Heart right ventricle (tissue), 16 donors: ENCODE data around the gene RNF130. TPM values are rescaled to one million over a fixed set of nuclear protein-coding genes. Genes with fewer than 3 reads are reported as not detected.

Experiments used
- ATAC-seq, 8 donors: fragments of 200-7000 bp; cut with Tn5 transposase; one replicate each; pipeline ENCODE4 v1.9.1; 2020; ENCODE audit warnings: mild to moderate bottlenecking in 8 of 8, moderate library complexity in 8 of 8, moderate number of reproducible peaks in 1 of 8
- DNase-seq, 2 donors: peaks; one replicate each; pipeline ENCODE4 v3.0.0-alpha.2; 2020
- H3K27ac ChIP-seq, 10 donors: fragments of 200-600 bp; sonication (generic) in 2 of 10; one replicate each; pipeline versions ENCODE4 v1.5.0 to v1.8.0; 2020 to 2022; ENCODE audit warnings: mild to moderate bottlenecking in 3 of 10
- H3K27me3 ChIP-seq, 7 donors: fragments of 200-600 bp; one replicate each; pipeline ENCODE4 v1.8.0; 2021 to 2022; ENCODE audit warnings: mild to moderate bottlenecking in 2 of 7
- H3K36me3 ChIP-seq, 9 donors: fragments of 200-600 bp; sonication (generic) in 1 of 9; one replicate each; pipeline versions ENCODE4 v1.5.0 to v1.8.0; 2020 to 2022; ENCODE audit warnings: mild to moderate bottlenecking in 2 of 9
- H3K4me1 ChIP-seq, 9 donors: fragments of 200-600 bp; sonication (generic) in 1 of 9; one replicate each; pipeline versions ENCODE4 v1.5.0 to v1.8.0; 2020 to 2022; ENCODE audit warnings: mild to moderate bottlenecking in 4 of 9
- H3K4me3 ChIP-seq, 10 donors: fragments of 200-600 bp; sonication (generic) in 2 of 10; one replicate each; pipeline versions ENCODE4 v1.5.0 to v1.8.0; 2020 to 2022; ENCODE audit warnings: mild to moderate bottlenecking in 7 of 10, moderate library complexity in 2 of 10
- H3K9me3 ChIP-seq, 11 donors: fragments of 200-600 bp in 10 of 11; sonication (generic) in 2 of 11; one replicate each; pipeline versions ENCODE4 v1.5.0 to v1.8.0; 2013 to 2022; ENCODE audit warnings: mild to moderate bottlenecking in 2 of 11, control low read depth in 1 of 11, moderate library complexity in 1 of 11
- CTCF ChIP-seq, 9 donors: fragments of 200-600 bp; sonication (generic) in 2 of 9; IDR thresholded peaks; one replicate each; pipeline versions ENCODE4 v1.5.0 to v1.8.0; 2021 to 2022; ENCODE audit warnings: antibody characterized with exemption in 9 of 9, mild to moderate bottlenecking in 5 of 9, moderate library complexity in 1 of 9
- WGBS, 2 donors: extraction: QIAGEN DNeasy Blood & Tissue Kit; methylation state at CpG; one replicate each; pipeline ENCODE4 v1.1.7; 2013; ENCODE audit warnings: inconsistent platforms in 1 of 2; 5-methylcytosine and 5-hydroxymethylcytosine counted together
- intact Hi-C, 10 donors: fragments of 100-400 bp; cut with DNase I; formaldehyde crosslinking; loops; one replicate each; pipeline versions ENCODE4 v1.11.1 to v1.14.2; 2022
- polyA plus RNA-seq, 2 donors: library from polyadenylated mRNA; stranded (reverse); fragments of 200-250 nt; gene quantifications; one replicate each; pipeline ENCODE4 v1.2.3, GENCODE V29; 2013
- total RNA-seq, 10 donors: library from RNA; stranded (reverse); fragmentation: NEBNext Ultra II Directional in 3 of 10; extraction: Animal tissue kit (Norgen Biotek cat#: 25700) in 3 of 10; gene quantifications; one replicate each; pipeline versions ENCODE4 v1.2.1 to v1.2.4, GENCODE V29; 2021 to 2023
- donor health status: Arrhythmogenic right ventricular cardiomyopathy.
- donor health status: ischemic (EF 13 %, LVEDD 7.1; RV severe dilation, severe dysfunction).
- donor health status: healthy with polysubstance abuse.
- donor health status: DM: no; HTN: yes; CAD: no.
- donor health status: DM: no; HTN: no; CAD: no.
- donor health status: ischemic (EF 25% LVEDD 6.9; RV normal size, moderate dysfunction).
- donor health status: ischemic (EF 25% LVEDD 5.7; RV mildly dilated, moderate dysfunction).
- donor health status: healthy.
- donor health status: DM: yes; HTN: yes; CAD: no.
- donor health status: Ischemic cardiomyopathy.
- donor health status: ischemic (EF 35%, LVEDD 5.7; RV mildly dilated, moderate dysfunction).
- donor health status: nonischemic (EF 11% LVEDD 7.7; RV severe dilation, severe dysfunction).
- donor health status: DM: yes; HTN: yes; CAD: no.
- donor health status: PGD.
- donor health status: ischemic (EF 29% LVEDD 5.4; RV normal size, mild dysfunction).
- donor health status: nonischemic (EF 23%, LVEDD 6.1; RV moderate dilation, normal function).

Gene RNF130
- total and polyA plus RNA-seq, 12 donors, result 21.9 to 55.8 (median 33.2) TPM

DNA sequence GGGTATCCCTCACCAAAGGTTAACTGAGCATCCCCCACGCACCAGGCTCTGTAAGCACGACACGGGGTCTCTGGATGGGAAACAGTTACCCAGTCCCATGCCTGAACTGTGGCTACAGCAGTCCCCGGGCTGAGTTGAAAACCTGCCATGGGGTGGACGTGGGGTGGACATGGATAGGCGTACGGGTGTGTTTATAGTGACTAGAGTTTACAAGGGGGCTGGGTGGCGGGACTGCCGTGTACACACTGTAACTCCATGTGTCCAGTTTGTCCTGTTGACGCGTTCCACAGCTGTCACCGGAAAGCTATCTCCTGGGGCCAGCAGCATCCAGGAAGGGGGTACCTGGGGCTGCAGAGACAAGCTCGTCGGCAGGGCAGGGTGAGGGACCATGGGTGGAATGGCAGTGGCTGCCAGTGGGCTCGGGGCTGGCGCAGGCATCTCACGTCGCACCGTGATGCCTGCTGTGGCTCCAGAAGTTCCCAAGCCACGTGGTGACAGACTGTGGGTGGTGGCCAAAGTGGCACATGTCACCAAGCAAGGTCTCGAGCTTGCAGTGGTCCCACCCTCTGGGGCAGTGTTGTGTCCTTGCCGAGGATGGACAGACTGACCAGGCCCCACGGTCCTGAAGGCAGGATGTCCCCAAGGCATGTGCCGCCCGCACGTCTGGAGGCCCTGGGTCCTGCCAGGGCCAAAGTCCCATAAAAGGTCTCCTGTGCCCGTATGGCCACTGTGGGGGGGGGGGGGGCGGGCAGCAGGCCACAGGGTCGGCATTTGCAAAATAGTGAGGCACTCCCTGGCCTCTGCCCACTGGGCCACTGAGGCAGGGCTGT, 29.3 kb upstream of the RNF130 start:
- Histone ChIP-seq H3K27ac (no peak overlapping the region), H3K4me3 (no peak overlapping the region), H3K36me3 (no peaks in the 10 kb centered on the region), H3K9me3 (peaks cover 0 to 6% (median 0%) of the 10 kb centered on the region in 11 donors), H3K27me3 (peaks cover 0 to 8% (median 5%) of the 10 kb centered on the region in 7 donors), H3K4me1 (no peaks in the 10 kb centered on the region)
- ATAC-seq, result peak in 1 of 8 donors; percentile 21
- TF ChIP-seq CTCF (IDR thresholded peaks at IDR 0.05), result no peak
- DNase-seq, result no peak
- WGBS, 2 donors, result 79% methylated on average over 29 of the region's 29 CpGs
- intact Hi-C loops, result no loop called here

GRCh38 chr5:180099733-180100611, 28.4 kb upstream of the RNF130 start:
- Histone ChIP-seq H3K4me1 (no peaks in the 10 kb centered on the region), H3K27me3 (peaks cover 0 to 8% (median 5%) of the 10 kb centered on the region in 7 donors), H3K27ac (no peak overlapping the region), H3K9me3 (peaks cover 0 to 3% (median 0%) of the 10 kb centered on the region in 11 donors), H3K4me3 (no peak overlapping the region), H3K36me3 (no peaks in the 10 kb centered on the region)
- TF ChIP-seq CTCF (IDR thresholded peaks at IDR 0.05), result no peak
- no peak for DNase-seq
- 83 to 93% methylated on average over 18 of the region's 18 CpGs for WGBS, 2 donors
- no peak for ATAC-seq
- intact Hi-C loops, result no loop called here

DNA sequence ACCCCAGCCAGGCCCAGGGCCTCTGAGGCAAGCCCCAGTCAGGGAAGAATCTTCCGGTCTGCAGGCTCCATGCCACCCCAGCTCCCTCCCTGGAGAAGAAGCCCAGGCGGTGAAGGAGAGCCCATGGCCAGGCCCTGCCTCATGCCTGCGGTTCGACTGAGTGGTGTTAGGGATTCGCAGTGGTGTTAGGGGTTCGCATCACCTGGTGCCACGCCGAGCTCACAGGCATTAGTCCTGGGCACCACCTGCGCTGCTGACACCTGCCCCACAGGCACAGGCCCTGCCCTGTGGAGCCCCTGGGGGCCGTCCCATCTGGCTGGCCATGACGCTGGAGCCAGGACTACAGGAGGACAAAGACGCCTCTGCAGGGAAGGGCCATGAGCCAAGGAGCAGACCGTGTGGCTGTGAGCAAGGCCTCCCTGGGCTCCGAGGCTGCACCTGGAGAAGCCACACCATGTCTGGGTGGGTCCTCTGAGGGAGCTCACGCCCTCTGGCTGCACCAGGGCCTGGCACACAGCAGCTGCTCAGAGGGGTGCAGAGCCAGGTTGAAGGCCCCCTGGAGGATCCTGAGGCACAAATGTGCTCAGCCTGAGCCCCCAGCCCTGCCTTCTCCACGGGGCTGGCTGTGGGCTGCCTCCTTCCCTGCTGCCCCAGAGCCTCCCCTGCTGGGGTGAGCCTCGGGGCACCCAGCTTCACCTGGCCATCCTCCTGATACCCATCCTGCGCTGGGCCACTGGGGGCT, 27.6 kb upstream of the RNF130 start:
- H3K27me3 ChIP-seq, result peaks cover 0 to 8% (median 5%) of the 10 kb centered on the region in 7 donors
- intact Hi-C loops, result no loop called here
- H3K4me3 ChIP-seq, result no peak overlapping the region
- H3K9me3 ChIP-seq, result peaks cover 0 to 3% (median 0%) of the 10 kb centered on the region in 11 donors
- no peak for TF ChIP-seq CTCF (IDR thresholded peaks at IDR 0.05)
- DNase-seq (no peak), ATAC-seq (no peak)
- no peaks in the 10 kb centered on the region for H3K4me1 ChIP-seq
- no peaks in the 10 kb centered on the region for H3K36me3 ChIP-seq
- H3K27ac ChIP-seq, result no peak overlapping the region
- 86 to 87% methylated on average over 18 of the region's 18 CpGs for WGBS, 2 donors

DNA sequence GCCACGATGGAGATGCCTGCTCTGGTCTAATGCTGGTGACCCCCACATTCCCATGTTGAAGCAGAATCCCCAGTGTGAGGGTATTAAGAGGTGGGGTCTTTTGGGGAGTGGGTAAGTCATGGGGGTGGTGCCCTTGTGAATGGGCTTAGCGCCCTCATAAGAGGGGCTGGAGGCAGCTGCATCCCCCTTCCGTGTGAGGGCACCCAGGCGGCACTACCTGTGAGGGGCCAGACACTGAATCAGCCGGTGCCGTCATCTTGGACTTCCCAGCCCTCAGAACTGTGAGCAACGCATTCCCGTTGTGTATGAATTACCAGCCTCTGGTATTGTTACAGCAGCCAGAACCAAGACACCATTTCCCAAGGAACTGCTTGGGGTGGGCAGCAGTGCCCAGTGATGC, 27.0 kb upstream of the RNF130 start:
- Histone ChIP-seq H3K4me1 (peaks cover 0 to 5% (median 0%) of the 10 kb centered on the region in 9 donors), H3K36me3 (no peaks in the 10 kb centered on the region), H3K9me3 (peaks cover 0 to 2% (median 0%) of the 10 kb centered on the region in 11 donors), H3K27me3 (peaks cover 0 to 10% (median 5%) of the 10 kb centered on the region in 7 donors), H3K4me3 (no peak overlapping the region), H3K27ac (no peak overlapping the region)
- no peak for DNase-seq
- intact Hi-C loops, result no loop called here
- WGBS, 2 donors, result 90 to 93% methylated on average over 8 of the region's 8 CpGs
- ATAC-seq, result no peak
- TF ChIP-seq CTCF (IDR thresholded peaks at IDR 0.05), result no peak
